ENCODE measurements around the gene TSEN15. TPM values are rescaled to one million over a fixed set of nuclear protein-coding genes. Genes with fewer than 3 reads are reported as not detected.
"Not testable (repeated sequence)": the region's sequence is repeated elsewhere in the genome, so short reads cannot be mapped to it uniquely, and the experiment has no call there.

TSEN15 gene
- total RNA-seq, 1 donor from 2014 or later = 50.2 TPM

DNA sequence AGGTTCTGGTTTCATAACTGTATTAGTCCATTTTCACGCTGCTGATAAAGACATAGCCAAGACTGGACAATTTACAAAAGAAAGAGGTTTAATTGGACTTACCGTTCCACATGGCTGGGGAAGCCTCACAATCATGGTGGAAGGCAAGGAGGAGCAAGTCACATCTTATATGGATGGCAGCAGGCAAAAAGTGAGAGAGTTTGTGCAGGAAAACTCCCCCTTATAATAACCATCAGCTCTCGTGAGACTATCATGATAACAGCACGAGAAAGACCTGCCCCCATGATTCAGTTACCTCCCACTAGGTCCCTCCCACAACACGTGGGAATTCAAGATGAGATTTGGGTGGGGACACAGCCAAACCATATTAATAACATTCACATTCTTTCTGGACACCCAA lies 45.0 kb downstream of the TSEN15 start:
- intact Hi-C loops (cut with micrococcal nuclease); H3K4me3 Mint-ChIP-seq; H3K27me3 Mint-ChIP-seq (ENCODE audit: insufficient read depth); H3K4me1 Mint-ChIP-seq (ENCODE audit: low read depth); DNase-seq (ENCODE audit: low spot score); H3K27ac Mint-ChIP-seq; H3K36me3 Mint-ChIP-seq (ENCODE audit: low read depth): not testable (repeated sequence)
- H3K9me3 Mint-ChIP-seq = peaks cover 13% of the 10 kb centered on the region

DNA sequence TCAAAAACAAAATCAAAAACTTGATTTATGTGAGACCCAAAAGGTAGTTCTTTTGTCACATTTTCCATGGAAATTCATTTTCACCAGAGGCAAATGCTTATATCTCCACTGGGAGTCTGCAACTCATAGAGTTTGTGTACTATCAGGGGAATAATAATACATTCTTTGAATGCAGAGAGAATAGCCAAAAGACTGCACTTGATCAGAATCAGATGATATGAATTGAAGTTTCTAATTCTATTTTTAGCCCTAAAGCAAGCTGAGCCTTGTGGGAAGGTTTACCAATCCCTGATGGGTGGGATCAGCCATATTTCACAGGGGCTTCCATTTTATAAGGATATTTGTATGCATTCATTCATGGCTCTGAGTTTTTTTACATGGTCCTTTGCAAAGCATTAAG lies 49.6 kb downstream of the TSEN15 start:
- H3K9me3 Mint-ChIP-seq = peaks cover 31% of the 10 kb centered on the region
- H3K4me1 Mint-ChIP-seq (ENCODE audit: low read depth) = no peaks in the 10 kb centered on the region

DNA sequence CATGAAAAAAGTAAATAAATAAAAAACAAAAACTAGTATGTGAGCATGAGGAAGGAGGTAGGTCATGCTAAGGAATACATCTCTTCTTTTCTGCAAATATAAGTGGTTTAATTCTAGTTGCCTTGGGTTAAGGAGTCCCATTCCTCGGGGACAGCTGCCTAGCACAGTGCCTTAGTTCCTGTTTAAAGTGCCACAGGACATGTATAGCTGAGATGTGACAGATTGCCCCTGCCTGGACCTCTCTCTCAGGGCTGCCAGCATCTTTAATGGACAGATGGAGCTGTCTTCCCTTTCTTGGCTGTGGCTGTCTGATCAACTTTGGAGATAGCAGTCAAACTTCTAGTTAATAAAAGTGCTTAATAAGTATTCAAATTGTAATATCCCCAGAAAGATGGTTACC lies 50.0 kb downstream of the TSEN15 start:
- Mint-ChIP-seq H3K27me3 (ENCODE audit: insufficient read depth) (peaks cover 2% of the 10 kb centered on the region), H3K9me3 (peaks cover 32% of the 10 kb centered on the region), H3K27ac (no peak overlapping the region), H3K4me1 (ENCODE audit: low read depth) (no peaks in the 10 kb centered on the region), H3K36me3 (ENCODE audit: low read depth) (peaks cover 3% of the 10 kb centered on the region), H3K4me3 (no peak overlapping the region)
- intact Hi-C loops (cut with micrococcal nuclease) = no loop called here
- DNase-seq (ENCODE audit: low spot score) = no peak

More for the DNA sequence above, 49.6 kb downstream of the TSEN15 start:
- Mint-ChIP-seq H3K27ac (no peak overlapping the region), H3K4me3 (no peak overlapping the region), H3K27me3 (ENCODE audit: insufficient read depth) (peaks cover 2% of the 10 kb centered on the region), H3K36me3 (ENCODE audit: low read depth) (peaks cover 6% of the 10 kb centered on the region)
- intact Hi-C loops (cut with micrococcal nuclease) = no loop called here
- no peak for DNase-seq (ENCODE audit: low spot score)

DNA sequence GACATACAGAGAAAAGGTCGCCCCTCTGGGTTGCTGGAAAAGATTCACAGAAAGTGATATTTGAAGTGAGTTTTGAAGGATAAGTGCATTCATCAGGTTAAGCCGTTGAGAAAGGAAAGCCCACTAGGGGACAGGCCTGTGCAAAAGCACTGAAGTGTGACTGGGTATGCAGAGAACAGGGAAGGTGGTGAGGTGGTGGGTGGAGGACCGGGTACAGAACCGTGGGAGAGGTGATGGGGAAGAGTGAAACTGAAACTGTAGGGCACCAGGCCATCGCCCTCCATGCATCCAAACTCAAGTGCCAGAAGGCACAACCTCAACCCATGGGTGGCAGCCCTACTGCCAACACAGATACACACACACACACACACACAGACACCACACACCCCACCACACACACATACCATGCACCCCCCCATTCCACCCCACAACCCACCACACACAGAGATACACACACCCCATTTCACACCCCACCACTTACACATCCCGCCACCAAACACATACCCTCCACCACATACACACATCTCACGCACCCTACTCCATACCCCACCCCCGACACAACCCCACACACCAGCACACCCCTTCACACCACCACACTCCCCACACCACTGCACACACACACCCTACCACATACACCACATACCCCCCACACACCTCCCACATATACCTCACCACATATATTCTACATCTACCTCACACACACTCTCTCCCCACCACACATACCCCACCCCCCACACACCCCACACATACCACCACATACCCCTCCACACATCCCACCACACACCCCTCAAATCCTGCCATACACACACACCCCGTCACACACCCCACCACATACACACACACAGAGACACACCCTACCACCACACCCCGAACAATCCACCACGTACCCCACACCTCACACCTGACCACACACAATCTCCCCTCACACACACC lies 59.0 kb downstream of the TSEN15 start:
- no peak for DNase-seq (ENCODE audit: low spot score)
- Mint-ChIP-seq H3K27me3 (ENCODE audit: insufficient read depth) (no peaks in the 10 kb centered on the region), H3K36me3 (ENCODE audit: low read depth) (peaks cover 1% of the 10 kb centered on the region), H3K4me1 (ENCODE audit: low read depth) (peaks cover 19% of the 10 kb centered on the region), H3K4me3 (no peak overlapping the region), H3K9me3 (peaks cover 22% of the 10 kb centered on the region), H3K27ac (peak overlapping the region; percentile 19)
- intact Hi-C loops (cut with micrococcal nuclease) = no loop called here

DNA sequence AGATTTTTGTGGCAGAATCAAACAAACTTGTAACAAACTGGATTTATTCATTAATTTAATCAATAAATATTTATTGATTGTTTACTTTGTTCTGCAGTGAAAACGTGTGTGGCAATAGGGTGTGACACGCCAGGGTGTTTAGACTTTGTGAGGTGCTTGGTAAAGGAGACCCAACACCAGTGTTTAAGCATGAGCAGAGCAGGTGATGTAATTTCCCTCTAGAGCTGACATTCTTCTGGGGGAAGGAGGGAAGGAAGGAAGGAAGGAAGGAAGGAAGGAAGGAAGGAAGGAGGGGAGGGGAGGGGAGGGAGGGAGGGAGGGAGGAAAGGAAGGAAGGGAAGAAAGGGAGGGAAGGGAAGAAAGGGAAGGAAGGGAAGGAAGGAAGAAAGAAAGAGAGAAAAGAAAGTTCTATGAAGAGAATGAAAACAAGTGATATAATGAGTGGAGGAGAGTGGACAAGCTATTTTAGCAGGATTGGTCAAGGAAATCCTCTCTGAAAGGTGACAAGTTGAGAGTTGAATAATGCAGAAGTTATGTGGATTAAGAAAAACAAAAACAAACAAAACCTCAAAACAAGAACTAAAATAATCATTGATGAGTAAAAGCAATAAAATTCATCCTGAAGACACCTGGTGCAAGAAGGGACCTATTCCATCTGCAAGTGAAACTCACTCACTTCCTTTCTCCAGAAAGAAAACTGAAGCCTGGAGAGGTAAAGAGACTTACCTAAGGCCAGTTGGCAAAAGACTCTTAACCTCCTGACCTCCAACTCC lies 60.8 kb downstream of the TSEN15 start:
- H3K27ac Mint-ChIP-seq = no peak overlapping the region
- no peak overlapping the region for H3K4me3 Mint-ChIP-seq
- H3K4me1 Mint-ChIP-seq (ENCODE audit: low read depth) = peaks cover 19% of the 10 kb centered on the region
- no peak for DNase-seq (ENCODE audit: low spot score)
- H3K27me3 Mint-ChIP-seq (ENCODE audit: insufficient read depth) = no peaks in the 10 kb centered on the region
- H3K9me3 Mint-ChIP-seq = peaks cover 7% of the 10 kb centered on the region
- peaks cover 1% of the 10 kb centered on the region for H3K36me3 Mint-ChIP-seq (ENCODE audit: low read depth)
- intact Hi-C loops (cut with micrococcal nuclease) = no loop called here

DNA sequence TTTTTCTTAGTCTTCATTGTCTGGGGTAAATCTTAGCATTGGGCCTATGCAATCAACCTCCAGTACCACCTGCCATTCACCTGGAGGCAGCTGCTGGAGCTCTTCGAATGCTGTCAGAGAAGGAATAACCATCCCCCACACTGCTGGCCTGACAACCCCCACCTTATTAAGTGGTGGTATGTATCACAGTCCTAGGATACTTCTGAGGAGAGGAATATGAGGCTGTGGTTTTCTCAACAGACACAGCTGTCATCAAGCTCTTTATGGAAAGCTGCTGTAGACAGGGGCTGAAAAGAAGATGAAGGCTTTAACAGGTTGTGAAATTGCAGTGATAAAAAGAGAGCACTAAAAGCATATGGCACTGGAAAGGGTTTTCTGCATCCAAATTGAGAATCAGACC lies 61.7 kb downstream of the TSEN15 start:
- intact Hi-C loops (cut with micrococcal nuclease) = no loop called here
- peaks cover 1% of the 10 kb centered on the region for H3K36me3 Mint-ChIP-seq (ENCODE audit: low read depth)
- H3K27me3 Mint-ChIP-seq (ENCODE audit: insufficient read depth) = no peaks in the 10 kb centered on the region
- H3K27ac Mint-ChIP-seq = no peak overlapping the region
- no peak overlapping the region for H3K4me3 Mint-ChIP-seq
- H3K9me3 Mint-ChIP-seq = peaks cover 7% of the 10 kb centered on the region
- no peak for DNase-seq (ENCODE audit: low spot score)
- peaks cover 19% of the 10 kb centered on the region for H3K4me1 Mint-ChIP-seq (ENCODE audit: low read depth)

DNA sequence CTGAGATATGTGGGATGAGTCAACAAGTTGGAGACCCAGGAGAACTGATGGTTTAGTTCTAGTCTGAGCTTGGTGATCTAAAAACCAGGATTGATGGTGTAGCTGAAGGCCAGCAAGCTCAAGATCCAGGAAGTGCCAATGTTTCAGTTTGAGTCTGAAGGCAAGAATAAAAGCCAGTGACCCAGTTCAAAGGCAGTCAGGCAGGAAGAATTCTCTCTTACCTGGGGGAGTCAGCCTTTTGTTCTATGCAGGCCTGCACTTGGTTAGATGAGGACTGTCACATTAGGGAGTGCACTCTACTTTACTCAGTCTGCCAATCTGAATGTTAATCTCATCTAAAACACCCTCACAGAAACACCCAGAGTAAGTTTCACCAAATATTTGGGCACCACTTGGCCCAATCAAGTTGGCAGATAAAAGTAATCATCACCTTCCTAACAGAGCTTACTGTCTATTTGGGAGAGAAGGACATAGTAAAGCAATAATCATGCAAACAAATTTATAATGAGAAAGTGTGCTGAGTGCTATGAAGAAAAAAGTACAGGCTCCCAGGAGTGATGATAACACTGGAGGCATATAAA lies 63.4 kb downstream of the TSEN15 start:
- no peak overlapping the region for H3K4me3 Mint-ChIP-seq
- intact Hi-C loops (cut with micrococcal nuclease) = no loop called here
- H3K4me1 Mint-ChIP-seq (ENCODE audit: low read depth) = peaks cover 18% of the 10 kb centered on the region
- DNase-seq (ENCODE audit: low spot score) = no peak
- peaks cover 7% of the 10 kb centered on the region for H3K9me3 Mint-ChIP-seq
- no peak overlapping the region for H3K27ac Mint-ChIP-seq
- peaks cover 1% of the 10 kb centered on the region for H3K36me3 Mint-ChIP-seq (ENCODE audit: low read depth)
- H3K27me3 Mint-ChIP-seq (ENCODE audit: insufficient read depth) = no peaks in the 10 kb centered on the region

DNA sequence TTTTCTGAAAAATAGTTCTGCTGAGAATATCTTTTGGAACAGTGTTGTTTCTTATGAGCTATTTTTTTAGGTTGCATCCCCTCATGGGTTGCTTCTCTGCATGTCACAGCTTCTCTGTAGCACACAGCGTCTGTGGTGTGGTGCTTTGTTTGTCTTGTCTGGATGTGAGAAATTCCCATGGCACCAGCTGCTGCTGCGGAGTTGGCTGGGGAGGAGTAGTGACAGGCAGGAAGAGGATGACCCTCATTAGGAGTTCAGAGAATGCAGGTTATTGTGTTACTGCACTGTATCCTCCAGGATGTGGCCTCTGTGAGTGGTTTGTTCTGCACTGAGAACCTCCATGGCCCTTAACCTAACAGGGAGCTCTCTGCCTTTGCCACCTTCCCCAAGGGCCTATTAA lies 64.8 kb downstream of the TSEN15 start:
- intact Hi-C loops (cut with micrococcal nuclease) = no loop called here
- Mint-ChIP-seq H3K27me3 (ENCODE audit: insufficient read depth) (no peaks in the 10 kb centered on the region), H3K36me3 (ENCODE audit: low read depth) (peaks cover 2% of the 10 kb centered on the region), H3K4me3 (no peak overlapping the region), H3K9me3 (no peaks in the 10 kb centered on the region), H3K4me1 (ENCODE audit: low read depth) (peaks cover 11% of the 10 kb centered on the region), H3K27ac (no peak overlapping the region)
- no peak for DNase-seq (ENCODE audit: low spot score)

DNA sequence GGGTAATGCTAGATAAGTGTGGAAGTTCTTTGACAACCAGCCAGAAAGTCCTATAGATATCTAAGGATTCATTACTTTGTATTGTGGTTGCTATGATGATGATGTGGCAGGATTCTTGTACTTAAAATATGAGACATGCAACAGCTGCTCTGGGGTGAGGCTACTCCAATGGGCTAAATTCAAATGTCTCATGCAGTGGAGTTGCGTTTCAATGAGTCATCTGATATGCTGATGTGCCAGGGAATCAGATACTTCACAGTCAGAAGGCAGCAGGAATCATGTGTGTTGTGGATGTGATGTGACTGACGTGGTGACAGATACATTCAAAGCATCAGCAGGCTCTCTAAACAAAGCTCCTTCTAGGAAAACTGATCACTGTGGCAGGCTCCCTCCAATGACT lies 66.5 kb downstream of the TSEN15 start:
- Mint-ChIP-seq H3K4me1 (ENCODE audit: low read depth) (peaks cover 11% of the 10 kb centered on the region), H3K27me3 (ENCODE audit: insufficient read depth) (no peaks in the 10 kb centered on the region)

More for the DNA sequence above, 66.5 kb downstream of the TSEN15 start:
- no peaks in the 10 kb centered on the region for H3K9me3 Mint-ChIP-seq
- no peak overlapping the region for H3K4me3 Mint-ChIP-seq
- peaks cover 4% of the 10 kb centered on the region for H3K36me3 Mint-ChIP-seq (ENCODE audit: low read depth)
- no peak for DNase-seq (ENCODE audit: low spot score)
- intact Hi-C loops (cut with micrococcal nuclease) = no loop called here
- H3K27ac Mint-ChIP-seq = no peak overlapping the region

Other genes with a start within 250 kb of the TSEN15 start
- gene RGL1, start 246.6 kb upstream of the TSEN15 start, total RNA-seq = 2.7 and 2.8 TPM in 2 replicates
- gene COLGALT2, start 14.0 kb upstream of the TSEN15 start, total RNA-seq = 1.8 and 1.9 TPM in 2 replicates

Measured in activated T-helper 1 cell treated with anti-CD3 and anti-CD28 coated beads, Interleukin-12 subunit alpha, Interleukin-12 subunit beta, Interleukin-2, Interleukin-4 antibody, amounts not matched to agents 30 ng/mL and 10 ng/mL and 1 ng/mL, durations not matched to agents 14 hours and 24 hours and 36 hours (primary cell).